Inflammatory macrophage treated with lipopolysaccharide for 4 hours (primary cell): ENCODE measurements around the gene KIF1A.
"Not testable (repeated sequence)": the region's sequence is repeated elsewhere in the genome, so short reads cannot be mapped to it uniquely, and the experiment has no call there.

Source experiments
- DNase-seq: peaks from one replicate; pipeline ENCODE4 v3.0.0-alpha.2; 2020

Gene KIF1A

DNA sequence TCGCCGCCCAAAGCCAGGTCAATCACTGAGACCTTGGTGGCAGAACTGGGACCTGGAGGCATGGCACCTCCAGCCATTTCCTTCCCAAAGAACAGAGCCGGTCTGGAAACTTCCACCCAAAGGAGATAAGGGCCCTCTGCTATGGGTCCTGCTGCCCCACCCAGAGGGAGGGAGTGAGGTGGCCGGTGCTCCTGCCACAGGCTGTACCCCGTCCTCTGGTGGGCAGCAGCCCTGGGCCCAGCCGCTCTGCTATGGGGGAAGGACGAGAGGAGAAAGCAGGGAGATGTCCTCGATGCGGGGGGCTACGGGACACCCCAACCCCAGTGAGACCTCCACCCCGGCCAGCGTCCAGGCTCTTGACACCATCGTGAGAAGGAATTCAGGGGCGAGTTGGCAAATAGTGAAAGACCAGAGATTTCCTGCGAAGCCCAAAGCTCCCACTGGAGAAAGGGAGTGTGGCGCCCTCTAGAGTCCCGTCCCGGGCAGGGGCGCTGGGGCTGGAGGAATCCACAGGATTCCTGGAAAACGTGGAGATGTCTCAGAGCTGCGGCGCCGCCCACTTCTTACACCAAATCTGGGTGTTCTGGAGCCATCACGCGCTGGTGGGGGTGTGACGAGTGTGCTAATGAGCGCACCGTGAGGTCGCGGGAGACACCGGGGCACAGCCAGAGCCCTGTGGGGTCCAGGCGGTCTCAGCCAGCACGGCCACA lies 121.0 kb downstream of the KIF1A start:
- not testable (repeated sequence) for DNase-seq

DNA sequence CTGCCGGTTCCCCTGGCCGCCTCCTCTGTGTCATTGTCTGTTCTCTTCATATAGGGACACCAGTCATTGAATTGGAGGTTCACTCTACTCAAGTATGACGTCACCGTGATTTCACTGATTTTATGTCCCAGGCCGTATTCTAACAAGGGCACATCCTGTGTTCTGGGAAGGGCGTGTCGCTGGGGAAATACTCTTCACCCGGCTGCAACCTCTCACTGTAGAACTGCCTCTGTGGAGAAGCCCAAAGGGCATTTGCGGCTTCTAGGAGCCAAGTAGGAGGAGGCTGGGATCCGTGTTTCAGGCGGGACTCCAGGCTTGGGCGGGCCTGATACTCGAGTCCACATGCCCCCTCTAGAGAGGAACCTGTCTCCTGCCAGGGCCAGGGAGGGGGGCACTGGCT lies 123.5 kb downstream of the KIF1A start:
- not testable (repeated sequence) for DNase-seq

DNA sequence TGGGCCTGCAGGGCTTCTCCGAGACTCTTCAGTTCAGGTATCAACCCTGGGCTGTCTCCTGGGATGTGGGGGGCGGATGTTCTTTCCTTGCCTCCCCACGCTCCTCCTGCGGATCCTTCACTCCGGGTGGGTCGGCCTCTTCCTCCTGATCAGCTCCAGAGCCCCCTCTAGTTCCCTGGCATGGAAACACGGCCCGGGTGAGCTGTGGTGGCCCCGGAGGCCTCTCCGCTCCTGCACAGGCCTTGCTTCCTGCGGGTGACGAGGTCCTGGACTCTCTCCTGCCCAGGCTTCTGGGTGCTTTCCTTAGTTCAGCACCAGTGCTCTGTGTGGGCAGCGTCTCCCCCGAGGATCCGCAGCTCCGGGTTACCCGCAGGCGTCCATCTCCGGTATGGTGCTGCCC lies 124.4 kb downstream of the KIF1A start:
- DNase-seq = not testable (repeated sequence)

DNA sequence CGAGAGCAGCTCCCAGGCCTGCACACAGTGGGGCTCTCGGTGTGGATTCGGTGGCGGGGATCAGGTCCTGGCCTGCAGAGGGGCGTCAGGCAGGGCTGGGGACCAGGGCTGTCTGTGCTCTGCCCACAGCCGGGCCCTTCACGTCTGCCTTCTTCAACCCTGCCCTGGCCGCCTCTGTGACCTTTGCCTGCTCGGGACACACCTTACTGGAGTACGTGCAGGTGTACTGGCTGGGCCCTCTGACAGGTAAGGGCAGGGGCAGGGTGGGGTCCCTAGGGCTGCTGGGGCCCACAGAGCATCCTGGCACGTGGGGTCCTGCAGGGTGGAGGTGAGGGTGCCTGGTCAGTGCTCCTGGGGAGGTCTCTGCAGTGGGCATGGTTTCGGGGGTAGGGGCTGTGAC lies 125.7 kb downstream of the KIF1A start:
- DNase-seq = not testable (repeated sequence)

DNA sequence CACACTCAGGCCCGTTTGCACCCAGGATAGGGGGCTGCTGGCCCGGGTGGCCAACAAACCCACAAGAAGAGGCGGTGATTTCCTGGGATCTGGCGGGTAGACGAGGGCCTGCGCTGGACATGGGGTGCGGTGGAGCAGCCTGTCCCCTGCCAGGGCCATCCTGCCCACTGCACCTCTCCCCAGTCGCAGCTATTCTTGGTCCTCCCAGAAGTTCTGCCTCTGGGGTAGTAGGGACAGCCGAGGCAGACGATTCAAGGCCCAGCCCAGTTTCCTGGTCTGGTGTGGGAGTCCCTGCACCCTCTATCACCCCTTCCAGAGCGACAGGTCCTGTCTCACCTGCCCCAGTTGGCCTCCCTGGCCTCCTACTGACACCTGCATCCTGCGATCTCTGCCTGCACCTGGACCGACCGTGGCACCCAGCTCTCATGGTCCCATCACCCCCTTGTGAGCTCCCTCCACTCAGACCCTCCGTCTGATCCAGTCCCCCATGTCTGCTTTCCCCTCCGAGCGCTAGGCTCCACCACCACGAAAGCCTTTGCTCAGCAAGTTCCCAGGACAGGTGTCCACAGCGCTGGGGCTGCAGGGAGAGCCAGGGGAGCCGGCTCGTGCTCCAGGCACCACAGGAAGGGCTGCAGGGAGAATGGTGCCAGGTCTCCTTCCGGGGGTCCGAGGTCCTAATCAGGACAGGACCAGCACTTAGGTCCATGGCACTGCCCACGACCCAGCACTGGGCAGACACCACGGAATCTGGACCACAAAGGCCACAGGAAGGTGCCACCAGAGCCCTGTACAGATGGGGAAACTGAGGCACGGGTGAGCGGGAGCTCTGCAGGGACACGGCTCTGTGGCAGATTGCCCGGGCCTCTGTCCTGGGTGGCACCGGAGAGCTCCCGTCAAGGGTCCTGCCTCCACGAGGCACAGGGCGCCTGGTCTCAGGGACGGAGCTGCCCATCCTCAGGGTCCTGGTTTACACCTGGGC lies 127.1 kb downstream of the KIF1A start:
- not testable (repeated sequence) for DNase-seq

DNA sequence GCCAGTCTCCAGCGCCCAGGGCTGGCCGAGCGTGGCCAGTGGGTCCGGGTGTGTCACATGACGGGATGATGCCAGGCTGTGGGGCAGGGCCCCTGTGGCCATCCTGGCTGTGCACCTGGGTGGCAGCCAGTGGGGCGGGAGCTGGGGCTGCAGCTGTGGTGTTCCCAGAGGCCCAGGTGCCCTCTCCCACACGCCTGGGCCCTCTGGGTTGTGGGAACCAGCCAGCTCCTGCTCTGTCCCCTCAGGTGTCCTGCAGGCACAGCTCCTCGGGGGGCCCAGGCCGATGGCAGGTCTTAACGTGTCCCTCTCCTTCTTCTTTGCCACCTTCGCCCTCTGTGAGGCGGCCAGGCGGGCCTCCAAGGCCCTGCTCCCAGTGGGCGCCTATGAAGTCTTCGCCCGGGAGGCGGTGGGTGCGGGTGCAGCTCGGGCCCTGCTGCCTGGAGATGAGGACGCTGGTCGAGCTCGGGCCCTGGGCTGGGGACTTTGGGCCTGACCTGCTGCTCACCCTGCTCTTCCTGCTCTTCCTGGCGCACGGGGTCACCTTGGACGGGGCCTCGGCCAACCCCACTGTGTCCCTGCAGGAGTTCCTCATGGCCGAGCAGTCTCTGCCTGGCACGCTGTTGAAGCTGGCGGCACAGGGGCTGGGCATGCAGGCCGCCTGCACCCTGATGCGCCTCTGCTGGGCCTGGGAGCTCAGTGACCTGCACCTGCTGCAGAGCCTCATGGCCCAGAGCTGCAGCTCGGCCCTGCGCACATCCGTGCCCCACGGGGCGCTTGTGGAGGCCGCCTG lies 128.2 kb downstream of the KIF1A start, which contains the start of gene AQP12A:
Gene AQP12A (plus strand): TSS at position 236 of the 790 bp plus-strand sequence. CDS start 48 bp downstream, at position 284.
- not testable (repeated sequence) for DNase-seq

DNA sequence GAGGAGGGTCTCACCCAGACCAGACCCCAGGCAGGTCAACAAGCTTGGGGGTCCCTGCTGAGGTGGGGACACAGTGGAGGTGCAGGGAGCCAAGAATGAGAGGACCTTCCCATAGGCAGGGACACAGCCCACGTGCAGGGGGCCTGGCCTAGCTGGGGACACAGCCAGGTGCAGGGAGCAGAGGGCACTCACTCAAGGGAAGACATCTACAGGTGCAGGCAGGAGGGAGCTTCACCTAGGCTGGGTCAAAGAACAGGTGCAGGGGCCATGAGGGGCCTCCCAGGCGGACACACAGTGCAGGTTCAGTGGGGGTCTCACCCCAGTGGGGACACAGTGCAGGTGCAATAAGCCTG lies 129.0 kb downstream of the KIF1A start:
- DNase-seq = not testable (repeated sequence)

DNA sequence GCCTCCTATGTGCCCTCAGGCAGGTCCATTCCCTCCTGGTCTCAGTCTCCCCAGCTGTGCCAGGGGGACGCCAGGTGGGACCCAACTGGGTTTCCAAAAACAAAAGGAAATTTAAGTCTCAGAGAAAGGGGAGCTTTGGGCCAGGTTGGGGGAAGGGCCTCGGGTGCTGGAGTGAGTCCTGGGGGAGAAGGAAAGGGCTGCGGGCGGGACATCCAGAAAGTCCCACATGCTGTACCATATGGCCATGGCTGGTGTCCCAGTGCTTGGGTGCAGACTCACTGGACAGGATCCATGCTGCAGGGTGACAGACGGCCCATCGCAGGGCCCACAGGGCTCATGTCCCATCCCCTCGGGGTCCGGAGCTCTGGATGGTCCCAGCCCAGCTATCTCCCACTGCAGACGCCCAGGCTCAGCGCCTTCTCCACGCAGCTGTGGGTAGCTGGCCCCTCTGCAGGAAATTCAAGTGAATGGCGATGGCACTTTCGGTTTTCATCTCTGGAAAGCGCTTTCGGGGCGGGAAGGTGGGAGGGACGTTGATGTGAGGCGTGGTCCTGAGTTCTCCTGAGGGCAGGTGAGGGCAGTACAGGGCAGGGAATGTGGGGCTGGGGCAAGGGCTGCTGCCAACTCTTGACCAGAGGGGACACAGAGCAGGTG lies 129.5 kb downstream of the KIF1A start:
- DNase-seq = not testable (repeated sequence)

DNA sequence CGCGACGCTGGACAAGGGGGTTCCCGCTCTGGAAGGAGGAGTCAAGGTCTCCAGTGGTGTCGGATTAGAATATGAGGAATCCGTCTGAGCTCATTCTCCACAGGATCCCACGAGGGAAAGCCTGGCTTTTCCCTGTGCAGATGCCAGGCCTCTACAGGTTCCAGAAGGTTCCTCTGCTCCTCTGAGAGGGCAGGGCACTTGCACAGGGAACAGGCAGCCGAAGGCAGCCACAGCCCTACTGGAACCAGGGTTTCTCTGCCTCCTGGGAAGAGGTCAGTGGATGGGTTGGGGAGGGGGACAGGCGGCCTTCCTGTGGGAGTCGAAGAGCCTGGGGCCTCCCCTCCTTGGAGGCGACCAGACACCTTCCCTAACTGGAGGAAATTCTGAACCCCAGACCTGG lies 130.0 kb downstream of the KIF1A start:
- DNase-seq = no peak

DNA sequence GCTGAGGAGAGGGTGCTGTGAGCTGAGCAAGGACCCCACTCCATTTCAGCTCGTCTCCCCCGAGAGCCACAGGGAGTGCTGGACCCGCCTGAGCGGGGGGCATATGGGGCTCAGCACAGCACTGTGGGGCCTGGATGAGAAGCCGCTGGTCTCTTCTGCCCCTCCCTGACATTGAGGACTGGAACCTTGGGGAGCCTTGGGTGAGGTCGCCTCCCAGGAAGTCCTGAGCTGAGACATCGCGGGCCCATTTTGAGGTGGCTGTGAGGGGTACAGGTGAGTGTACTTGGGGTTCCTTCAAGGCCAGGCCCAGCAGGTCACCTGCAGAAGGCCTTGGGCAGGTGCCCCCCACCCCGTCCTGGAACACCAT lies 131.5 kb downstream of the KIF1A start:
- no peak for DNase-seq

DNA sequence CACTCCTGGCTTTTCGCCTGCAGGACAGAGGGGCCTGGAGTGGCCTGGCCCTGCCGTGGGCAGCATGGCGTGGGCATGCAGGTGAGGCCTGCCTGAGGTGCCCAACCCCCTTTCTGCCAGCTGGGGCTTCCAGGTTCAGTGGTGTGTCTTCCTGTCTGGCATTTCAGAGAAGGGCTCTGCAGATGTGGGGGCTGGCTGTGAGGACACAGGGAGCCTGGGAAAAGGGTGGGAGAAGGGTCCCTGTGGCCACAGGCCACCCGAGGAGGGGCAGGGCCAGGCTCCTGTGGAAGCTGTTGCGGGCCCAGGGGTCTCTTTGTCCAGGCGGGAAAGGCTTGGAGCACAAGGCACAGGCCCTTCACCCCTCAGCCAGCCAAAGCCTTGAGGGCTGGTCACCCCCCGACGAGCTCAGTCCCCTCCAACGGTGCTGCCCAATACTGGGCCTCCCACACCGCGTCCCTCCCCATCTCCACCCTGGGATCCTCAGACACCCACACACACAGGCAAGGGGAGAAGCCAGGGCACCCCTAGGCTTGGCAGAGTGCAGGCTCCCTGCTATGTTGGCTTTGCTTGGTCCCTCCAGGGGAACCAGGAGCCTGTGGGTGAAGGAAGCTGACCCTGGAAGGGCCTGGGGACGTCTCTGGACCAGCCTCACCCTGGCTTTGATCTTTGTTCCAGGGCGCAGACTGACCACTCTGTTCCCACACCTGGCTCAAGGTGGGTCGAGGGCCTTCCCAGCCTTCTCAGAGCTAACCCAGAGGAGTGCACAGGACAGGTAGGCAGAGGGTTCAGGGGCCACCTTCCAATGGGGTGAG lies 132.1 kb downstream of the KIF1A start:
- DNase-seq = no peak

DNA sequence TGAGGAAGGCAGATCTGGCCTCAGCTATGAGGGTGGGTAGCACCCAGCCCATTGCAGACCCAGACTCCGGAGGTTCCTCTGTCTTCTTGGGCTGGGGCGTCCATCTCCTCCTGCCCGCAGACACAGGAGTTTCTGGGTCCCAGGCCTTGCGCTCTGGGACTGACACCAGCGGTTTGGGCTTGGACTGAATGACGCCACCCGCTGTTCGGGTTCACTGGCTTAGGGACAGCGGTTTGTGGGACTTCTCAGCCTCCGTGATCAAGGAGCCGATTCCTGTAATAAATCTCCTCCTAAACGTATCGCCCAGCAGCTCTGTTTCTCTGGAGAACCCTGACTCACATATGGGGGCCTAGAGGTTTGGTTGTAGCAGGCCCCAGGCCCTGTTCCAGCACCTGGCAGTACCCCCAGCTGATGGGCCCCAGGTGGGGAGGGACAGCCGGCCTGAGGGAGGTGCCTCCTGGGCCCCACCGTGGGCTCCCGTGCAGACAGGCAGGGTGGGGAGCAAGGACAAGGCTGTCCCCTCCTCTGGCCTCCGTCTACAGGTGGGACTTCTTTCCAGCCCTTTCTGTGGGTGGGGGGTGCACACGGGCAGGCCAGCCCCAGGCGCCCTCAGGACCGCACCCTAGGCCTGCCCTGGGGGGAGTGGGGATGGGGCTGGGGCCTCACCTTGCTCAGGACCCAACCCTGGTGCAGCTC lies 132.8 kb downstream of the KIF1A start:
- no peak for DNase-seq

DNA sequence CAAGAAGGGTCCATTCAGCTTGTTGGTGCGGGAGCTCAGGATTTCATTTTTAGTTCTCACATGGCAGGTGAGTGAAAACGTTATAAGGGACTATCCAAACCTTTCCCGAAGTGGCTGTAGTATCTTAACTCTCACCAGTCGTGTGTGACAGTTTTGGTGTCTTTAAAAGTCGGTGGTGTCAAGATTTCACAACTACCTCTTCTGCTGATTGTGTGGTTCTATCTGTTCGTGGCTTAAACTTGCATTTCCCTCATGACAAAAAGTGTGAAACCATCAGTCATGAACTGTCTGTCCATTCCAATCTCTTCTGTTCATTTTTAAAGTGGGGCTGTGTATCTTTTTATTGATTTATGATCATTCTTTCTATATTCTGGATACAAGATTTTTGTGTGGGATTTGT lies 133.6 kb downstream of the KIF1A start:
- no peak for DNase-seq

DNA sequence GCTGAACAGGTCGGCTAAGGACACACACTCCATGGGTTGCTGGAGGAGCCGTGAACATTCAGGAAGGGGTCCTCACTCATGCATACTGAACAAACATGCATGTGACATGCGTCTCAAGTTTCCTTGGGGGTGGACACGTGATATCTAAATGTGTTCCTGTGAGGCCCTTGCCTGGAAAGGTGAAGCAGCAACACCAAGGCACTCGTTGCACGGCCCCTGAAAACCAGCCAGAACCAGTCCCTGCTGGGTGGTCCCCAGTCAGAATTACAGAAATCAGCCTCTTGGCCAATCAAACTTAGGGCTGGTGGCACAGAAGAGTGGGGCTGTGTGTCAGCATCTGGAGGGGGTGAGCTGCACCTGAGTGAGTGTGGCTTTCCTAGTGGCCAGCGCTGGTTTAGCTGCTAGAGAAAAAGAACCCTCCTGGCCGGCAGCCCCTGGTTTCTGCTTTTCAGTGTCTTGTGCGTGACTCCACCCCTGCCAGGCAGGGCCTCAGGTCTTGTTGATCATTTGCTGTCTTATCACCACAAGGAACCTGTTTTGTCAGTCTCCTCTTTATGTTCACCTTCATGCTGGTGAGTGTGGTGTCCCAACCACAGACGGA lies 134.1 kb downstream of the KIF1A start:
- no peak for DNase-seq

DNA sequence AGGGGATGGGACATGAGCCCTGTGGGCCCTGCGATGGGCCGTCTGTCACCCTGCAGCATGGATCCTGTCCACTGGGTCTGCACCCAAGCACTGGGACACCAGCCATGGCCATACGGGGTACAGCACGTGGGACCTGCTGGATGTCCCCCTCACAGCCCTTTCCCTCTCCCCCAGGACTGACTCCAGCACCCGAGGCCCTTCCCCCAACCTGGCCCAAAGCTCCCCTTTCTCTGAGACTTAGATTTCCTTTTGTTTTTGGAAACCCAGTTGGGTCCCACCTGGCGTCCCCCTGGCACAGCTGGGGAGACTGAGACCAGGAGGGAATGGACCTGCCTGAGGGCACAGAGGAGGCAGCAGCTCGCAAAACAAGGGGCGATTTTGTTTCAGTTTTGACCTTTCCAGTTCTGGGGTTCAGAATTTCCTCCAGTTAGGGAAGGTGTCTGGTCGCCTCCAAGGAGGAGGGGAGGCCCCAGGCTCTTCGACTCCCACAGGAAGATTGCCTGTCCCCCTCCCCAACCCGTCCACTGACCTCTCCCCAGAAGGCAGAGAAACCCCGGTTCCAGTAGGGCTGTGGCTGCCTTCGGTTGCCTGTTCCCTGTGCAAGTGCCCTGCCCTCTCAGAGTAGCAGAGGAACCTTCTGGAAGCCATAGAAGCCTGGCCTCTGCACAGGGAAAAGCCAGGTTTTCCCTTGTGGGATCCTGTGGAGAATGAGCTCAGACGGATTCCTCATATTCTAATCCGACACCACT lies 135.9 kb downstream of the KIF1A start:
- not testable (repeated sequence) for DNase-seq

DNA sequence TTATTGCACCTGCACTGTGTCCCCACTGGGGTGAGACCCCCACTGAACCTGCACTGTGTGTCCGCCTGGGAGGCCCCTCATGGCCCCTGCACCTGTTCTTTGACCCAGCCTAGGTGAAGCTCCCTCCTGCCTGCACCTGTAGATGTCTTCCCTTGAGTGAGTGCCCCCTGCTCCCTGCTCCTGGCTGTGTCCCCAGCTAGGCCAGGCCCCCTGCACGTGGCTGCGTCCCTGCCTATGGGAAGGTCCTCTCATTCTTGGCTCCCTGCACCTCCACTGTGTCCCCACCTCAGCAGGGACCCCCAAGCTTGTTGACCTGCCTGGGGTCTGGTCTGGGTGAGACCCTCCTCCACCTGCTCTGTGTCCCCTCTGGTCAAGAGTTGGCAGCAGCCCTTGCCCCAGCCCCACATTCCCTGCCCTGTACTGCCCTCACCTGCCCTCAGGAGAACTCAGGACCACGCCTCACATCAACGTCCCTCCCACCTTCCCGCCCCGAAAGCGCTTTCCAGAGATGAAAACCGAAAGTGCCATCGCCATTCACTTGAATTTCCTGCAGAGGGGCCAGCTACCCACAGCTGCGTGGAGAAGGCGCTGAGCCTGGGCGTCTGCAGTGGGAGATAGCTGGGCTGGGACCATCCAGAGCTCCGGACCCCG lies 136.6 kb downstream of the KIF1A start:
- DNase-seq = not testable (repeated sequence)

DNA sequence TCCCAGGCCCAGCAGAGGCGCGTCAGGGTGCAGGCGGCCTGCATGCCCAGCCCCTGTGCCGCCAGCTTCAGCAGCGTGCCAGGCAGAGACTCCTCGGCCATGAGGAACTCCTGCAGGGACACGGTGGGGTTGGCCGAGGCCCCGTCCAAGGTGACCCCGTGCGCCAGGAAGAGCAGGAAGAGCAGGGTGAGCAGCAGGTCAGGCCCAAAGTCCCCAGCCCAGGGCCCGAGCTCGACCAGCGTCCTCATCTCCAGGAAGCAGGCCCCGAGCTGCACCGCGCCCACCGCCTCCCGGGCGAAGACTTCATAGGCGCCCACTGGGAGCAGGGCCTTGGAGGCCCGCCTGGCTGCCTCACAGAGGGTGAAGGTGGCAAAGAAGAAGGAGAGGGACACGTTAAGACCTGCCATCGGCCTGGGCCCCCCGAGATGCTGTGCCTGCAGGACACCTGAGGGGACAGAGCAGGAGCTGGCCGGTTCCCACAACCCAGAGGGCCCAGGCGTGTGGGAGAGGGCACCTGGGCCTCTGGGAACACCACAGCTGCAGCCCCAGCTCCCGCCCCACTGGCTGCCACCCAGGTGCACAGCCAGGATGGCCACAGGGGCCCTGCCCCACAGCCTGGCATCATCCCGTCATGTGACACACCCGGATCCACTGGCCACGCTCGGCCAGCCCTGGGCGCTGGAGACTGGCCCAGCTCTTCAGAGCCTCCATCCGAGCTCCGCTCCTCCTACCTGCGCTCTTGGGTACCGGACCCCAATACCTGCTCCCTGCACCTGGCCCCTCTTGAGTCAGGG lies 137.4 kb downstream of the KIF1A start, which contains the start of gene AQP12B:
Gene AQP12B (minus strand): TSS at position 455 of the 794 bp plus-strand sequence. CDS start 48 bp downstream, at position 407.
- DNase-seq = not testable (repeated sequence)

DNA sequence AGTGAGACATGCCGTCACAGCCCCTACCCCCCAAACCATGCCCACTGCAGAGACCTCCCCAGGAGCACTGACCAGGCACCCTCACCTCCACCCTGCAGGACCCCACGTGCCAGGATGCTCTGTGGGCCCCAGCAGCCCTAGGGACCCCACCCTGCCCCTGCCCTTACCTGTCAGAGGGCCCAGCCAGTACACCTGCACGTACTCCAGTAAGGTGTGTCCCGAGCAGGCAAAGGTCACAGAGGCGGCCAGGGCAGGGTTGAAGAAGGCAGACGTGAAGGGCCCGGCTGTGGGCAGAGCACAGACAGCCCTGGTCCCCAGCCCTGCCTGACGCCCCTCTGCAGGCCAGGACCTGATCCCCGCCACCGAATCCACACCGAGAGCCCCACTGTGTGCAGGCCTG lies 139.8 kb downstream of the KIF1A start:
- DNase-seq = not testable (repeated sequence)
